ENCODE results near the gene STK24.
A peak's percentile ranks its signal among the peaks of the same experiment; 100 is the strongest.

Gene STK24

GRCh38 chr13:98447881-98448641 lies 128.8 kb downstream of the STK24 start:
- DNase-seq = peak; percentile 27

DNA sequence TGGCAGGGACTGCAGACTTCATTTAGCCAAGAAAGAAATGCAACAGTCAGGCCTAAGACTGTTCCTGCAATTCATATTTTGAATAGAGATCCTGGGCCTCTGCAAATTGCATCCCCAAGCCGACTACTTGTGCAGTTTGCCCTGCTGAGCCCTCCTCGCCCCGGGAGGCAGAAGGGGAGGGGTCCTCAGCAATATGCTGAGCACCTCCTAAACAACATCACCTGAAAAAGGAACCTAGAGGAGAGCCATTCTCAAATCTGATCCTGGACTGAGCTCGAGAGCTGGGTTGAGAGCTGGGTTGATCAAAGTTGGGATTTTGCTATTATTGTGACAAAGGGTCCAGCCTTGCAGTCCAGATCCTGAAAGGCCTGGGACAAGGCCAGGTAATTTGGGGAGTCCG lies 129.8 kb downstream of the STK24 start:
- DNase-seq = no peak

- no peak for DNase-seq
Measured at GRCh38 chr13:98446234-98446621, 130.7 kb downstream of the STK24 start.

GRCh38 chr13:98445340-98446233 lies 131.3 kb downstream of the STK24 start:
- peak; percentile 86 for DNase-seq

DNA sequence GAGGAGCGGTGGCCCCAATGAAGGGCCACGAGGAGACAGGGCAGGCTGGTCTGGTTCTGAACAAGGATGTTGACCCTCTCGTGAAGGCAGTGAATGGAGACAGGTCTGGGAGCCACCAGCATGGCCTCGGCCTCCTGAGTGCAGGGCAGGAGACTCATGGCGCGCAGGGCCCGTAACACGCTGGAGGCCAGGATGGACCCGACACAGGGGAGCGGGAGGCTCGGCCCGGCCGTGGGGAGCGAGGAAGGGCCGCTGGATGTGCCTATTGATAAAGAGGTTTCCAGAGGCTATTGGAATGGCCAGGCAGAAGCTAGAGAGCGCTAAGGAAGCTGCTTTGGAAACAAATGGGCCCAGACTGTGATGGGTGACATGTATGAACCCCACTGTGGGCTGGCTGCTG lies 132.5 kb downstream of the STK24 start:
- DNase-seq = no peak

- DNase-seq = no peak
Measured at GRCh38 chr13:98443800-98444325, 133.0 kb downstream of the STK24 start.

GRCh38 chr13:98443329-98443728 lies 133.6 kb downstream of the STK24 start:
- no peak for DNase-seq

DNA sequence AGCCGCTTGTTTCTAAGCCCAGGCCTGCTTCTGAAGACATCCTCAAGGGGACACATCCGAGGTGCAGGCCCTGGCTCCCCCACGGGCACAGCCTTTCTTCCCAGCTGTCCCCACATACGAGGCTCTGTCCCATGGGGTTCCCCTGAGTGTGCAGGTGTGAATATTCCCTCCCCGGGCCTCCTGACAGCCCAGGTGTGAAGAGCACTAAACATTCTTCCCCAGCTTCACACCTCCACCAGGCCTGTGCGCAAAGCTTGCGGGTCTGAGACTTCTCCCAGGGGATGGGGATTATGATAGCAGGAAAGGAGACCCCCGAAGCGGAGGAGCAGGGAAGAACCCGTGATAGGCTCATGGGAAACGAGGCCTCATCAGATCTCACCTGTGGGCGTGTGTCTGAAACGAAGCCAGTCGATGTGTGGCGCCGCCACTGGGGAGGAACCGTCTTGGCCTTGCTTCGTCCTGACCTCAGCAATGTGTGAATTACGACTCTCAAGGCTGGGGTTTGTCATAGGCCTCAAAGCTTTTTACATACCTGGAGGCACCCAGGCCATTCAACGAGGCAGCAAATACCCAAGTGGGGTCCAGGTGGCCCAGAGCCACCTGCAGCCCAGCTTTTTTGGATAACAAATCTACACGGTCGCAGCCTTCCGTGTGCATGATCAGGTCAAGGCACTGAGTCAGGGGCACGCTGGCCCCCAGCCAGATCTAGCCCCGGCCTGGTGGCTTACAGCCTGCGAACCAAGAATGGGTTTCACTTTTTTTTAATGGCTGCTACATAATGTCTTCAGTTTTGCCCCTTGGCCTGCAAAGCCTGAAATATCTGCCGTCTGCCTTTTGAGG lies 134.3 kb downstream of the STK24 start:
- no peak for DNase-seq

DNA sequence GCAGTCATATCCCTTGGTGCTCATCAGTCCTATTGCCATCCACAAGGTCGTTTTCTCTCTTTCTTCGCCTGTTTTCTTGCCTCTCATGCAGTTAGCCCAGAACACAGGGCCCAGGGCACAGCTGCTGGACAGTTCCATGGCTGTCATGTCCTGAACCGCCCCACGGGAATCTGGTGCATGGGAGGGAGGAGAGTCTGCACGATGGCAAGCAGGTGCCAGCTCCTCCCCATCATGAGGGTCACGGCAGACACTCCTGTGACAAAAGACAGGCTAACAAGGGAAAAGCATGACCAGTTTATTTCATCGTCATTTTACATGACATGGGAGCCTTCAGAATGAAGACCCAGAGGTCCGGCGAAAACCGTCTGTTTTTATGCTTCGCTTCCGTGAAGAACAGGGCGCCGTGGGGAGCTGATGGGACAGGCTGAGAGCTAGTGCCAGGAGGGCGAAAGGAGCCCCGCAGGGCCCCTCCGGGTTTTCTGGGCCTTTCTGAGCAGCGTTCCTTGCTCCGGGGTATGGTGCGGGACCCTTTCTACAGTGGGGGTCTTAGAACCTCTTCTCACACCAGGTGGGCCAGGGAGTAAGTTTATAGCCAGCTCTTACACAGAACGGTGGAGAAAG lies 135.7 kb downstream of the STK24 start:
- DNase-seq = no peak

- no peak for DNase-seq
Measured at GRCh38 chr13:98440390-98441055, 136.4 kb downstream of the STK24 start.

- no peak for DNase-seq
Measured at GRCh38 chr13:98439896-98440295, 137.0 kb downstream of the STK24 start.

DNA sequence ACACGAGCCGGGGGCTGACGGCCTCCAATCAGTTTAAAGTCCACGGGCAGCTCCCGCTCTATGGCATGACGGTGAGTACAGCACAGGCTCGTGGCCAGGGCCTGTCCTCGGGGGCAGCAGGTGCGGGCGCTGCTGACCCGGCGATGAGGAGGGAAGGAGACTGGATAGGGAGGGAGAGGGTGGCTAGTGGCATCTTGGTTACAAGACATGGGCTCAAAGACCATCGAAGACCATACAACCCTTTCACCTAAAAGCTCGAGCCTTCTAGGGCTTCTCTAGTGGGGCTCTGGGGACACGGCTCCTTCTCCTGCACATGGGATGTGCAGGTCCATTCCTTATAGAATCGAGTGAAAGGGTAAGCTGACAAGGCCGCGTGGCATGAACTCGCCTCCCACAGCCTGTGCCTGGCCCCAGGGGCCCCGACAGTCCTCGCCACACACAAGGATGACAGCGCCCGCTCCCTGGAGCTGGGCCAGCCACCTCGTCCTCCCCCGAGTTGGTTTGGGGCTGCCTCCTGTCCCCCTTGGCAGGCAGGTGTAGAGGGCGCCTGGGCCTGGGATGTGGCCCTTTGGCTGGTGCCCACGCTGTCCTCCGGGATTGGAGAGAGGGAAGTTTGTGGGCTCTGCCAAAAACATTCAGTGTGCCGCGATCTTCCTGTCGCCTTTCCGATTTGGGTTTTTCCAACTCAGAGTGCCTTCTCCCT lies 137.6 kb downstream of the STK24 start:
- no peak for DNase-seq

GRCh38 chr13:98438246-98439125 lies 138.4 kb downstream of the STK24 start:
- DNase-seq = no peak

DNA sequence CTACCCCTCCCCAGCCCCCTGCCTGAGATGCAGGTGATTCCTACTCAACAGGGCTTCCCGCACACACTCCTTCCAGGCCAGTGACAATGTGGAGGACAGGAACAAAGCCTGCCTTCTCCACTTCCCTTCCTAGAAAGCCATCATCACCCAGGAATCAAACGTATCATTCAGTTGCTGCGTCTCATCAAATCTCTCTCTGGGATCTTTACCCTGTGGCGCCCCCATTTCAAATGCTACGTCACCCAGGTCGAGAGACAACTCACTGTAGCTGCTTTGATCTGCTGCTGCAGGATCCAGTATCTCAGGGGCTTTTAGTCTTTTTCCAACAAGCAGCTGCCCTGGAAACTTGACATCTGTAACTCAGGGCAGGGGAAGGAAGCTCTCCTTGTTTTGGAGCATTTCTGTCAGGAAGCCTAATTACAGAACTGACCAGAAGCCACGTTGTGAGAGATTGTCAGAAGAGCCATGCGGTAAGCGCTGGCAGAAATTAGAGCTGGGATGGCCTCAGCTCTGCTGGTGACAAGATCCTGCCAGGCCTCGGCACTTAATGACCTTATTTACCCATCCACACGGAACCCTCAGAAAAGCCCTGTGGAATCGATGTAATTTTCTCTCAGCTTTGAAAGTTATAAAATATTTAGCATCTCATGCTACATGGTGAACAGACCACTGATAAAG lies 140.5 kb downstream of the STK24 start:
- no peak for DNase-seq

- no peak for DNase-seq
Measured at GRCh38 chr13:98435376-98435775, 141.5 kb downstream of the STK24 start.

- no peak for DNase-seq
Measured at GRCh38 chr13:98434060-98434459, 142.8 kb downstream of the STK24 start.

DNA sequence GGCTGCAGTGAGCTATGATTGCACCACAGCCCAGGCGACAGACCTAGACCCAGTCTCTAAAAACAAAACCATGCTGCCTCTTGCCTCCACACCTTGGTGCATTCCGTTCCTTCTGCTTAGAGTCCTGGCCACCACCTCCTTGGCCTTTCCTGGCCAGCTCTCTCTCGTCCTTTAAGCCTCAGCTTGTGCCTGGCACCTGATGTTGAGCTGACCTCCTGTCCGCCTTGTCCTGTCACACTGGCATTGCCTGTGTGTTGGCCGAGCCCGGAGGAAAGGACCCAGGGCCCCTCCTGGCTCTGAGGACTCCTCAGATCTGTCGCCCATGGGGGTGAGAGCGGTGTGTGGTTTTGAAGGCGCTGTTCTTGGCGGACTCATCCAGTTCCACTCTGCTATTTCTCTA lies 143.3 kb downstream of the STK24 start:
- no peak for DNase-seq

DNA sequence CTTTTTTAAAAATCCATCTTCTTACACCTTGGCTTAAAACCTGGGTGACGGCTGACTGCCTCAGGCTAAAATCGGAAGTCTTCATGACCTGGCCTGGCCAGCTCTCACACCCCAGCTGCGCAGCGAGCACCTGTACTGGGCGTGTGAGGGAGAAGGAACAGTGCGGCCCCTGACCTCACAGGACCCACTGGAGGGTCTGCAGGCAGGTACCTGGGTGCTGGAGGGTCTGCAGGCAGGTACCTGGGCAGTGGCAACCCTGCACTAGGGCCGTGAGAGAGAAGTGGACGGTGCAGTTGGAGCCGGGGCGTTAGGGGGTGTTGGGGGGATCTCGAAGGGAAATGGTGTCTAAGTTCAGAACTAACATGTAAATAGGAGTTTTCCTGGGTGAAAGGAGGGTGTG lies 144.3 kb downstream of the STK24 start:
- no peak for DNase-seq

- no peak for DNase-seq
Measured at GRCh38 chr13:98429977-98430736, 146.8 kb downstream of the STK24 start.
